Neural progenitor cell (in vitro differentiated cells): ENCODE measurements around the gene AIM2.

Source experiments
- CTCF ChIP-seq: fragments of 200-600 bp; sonication (generic); IDR thresholded peaks from 2 replicates; pipeline ENCODE4 v1.5.1; 2017; ENCODE audit warnings: antibody characterized with exemption, mild to moderate bottlenecking
- EZH2 ChIP-seq: fragments of 200-600 bp; sonication (generic); IDR thresholded peaks from 2 replicates; pipeline ENCODE4 v1.6.1; 2017; ENCODE audit warnings: antibody characterized with exemption, mild to moderate bottlenecking, moderate library complexity

- TF ChIP-seq CTCF, result no peak
- TF ChIP-seq EZH2, result no peak
Measured at GRCh38 chr1:159120317-159120716, 43.8 kb upstream of the AIM2 start.
